ENCODE results near the gene NPC1.

The NPC1 gene

GRCh38 chr18:23586249-23587196 lies at the start of gene NPC1:
Gene NPC1, minus strand, starts transcription at chr18:23586506. Its CDS starts 163 bp downstream, at chr18:23586343.
- in situ Hi-C loops (cut with MboI; ENCODE audit: low sequenced_read_pairs), result no loop called here

GRCh38 chr18:23636071-23636399 lies 49.7 kb upstream of the NPC1 start:
- in situ Hi-C loops (cut with MboI; ENCODE audit: low sequenced_read_pairs), result loop anchor here (25.0 kb wide), 1 partner anchor 99 kb away; no protein-coding TSS in a partner anchor

DNA sequence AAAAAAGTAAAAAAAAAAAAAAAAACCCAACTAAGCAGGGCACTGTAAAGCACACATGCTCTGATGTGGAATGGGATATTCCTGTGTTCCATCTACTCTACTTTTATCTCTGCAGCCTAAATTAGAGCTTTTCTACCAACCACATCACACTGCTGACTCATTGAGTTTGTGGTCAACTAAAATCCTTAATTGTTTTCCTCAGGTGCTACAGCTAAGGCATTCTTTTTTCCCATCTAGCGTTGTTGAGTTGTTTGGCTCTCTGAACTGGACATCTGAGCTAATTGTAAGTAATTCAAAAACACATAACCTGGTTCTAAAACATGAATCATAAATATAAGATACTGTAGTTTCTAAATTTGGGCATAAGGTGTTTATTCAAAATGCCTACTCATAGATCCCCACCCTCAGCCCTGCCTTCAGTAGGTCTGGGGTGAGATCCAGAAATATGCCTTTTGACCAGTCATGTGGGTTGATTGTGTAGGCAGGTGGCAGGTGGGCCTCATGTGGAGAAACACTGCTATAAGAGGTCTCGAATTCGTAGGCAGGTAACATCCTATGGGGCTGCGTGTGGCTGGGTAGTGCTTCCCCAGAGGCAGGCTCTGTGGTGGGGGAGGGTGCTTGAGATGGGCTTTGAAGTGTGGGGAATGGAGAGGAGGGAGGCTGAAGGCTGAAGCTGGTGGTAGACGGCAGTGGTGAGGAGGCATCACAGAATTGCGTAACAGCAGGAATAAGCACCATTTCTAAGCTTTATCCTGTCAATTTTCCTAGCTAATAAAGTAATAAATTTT lies 49.2 kb upstream of the NPC1 start:
- in situ Hi-C loops (cut with MboI; ENCODE audit: low sequenced_read_pairs), result loop anchor here (25.0 kb wide), 1 partner anchor 98 kb away; no protein-coding TSS in a partner anchor

DNA sequence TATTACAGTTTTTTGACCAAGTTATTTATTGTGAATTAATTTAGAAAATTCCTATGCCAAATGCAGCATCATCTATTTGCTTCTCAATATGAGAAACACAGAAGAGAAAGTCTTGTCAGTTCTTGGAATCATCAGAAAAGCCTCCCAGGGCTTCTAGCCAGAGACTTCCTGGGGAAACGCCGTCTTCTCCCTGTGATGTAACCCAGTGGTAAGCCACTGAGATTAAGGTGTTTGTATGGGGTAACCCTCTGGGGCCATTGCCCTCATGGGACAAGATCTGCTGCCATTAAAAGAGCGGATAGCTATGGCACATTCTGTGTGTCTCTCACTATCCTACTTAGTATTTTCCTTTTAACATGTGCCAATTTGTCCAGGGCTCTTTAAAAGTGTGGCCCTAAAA lies 48.4 kb upstream of the NPC1 start:
- in situ Hi-C loops (cut with MboI; ENCODE audit: low sequenced_read_pairs), result loop anchor here (25.0 kb wide), 1 partner anchor 97 kb away; no protein-coding TSS in a partner anchor

DNA sequence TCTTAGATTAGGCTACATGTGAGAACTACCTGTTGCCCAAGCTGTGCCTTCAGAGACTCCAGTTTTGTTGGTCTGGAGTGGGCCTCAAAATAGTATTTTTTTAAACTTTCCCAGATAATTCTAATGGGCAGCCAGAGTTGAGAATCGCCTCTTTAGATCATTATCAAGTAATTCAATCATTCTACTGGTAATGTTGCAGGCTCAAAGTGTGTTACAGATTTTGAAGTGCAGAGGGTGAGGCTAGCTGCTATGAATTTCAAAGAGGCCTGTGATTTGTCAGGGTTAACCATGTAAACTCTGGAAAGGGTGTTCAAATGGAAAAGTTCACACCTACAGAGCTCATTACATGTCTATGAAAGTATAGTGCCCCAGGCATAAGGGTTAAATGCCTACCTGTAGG lies 46.3 kb upstream of the NPC1 start:
- in situ Hi-C loops (cut with MboI; ENCODE audit: low sequenced_read_pairs), result loop anchor here (25.0 kb wide), 1 partner anchor 95 kb away; no protein-coding TSS in a partner anchor

GRCh38 chr18:23631746-23632145 lies 45.4 kb upstream of the NPC1 start:
- in situ Hi-C loops (cut with MboI; ENCODE audit: low sequenced_read_pairs), result loop anchor here (25.0 kb wide), 1 partner anchor 94 kb away; no protein-coding TSS in a partner anchor

DNA sequence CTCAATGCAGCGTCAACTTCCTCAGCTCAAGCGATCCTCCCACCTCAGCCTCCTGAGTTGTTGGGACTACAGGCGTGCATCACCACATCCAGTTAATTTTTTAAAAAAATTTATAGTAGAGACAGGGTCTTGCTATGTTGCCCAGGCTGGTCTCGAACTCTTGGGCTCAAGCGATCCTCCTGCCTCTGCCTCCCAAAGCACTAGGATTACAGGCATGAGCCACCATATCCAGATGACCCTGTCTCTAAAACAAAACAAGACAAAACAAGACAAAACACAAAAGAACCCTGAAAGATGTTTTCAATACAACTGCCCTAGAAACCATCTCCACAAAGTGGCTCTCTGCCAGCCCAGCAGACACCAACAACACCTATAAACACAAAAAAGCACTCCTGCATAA lies 45.0 kb upstream of the NPC1 start:
- in situ Hi-C loops (cut with MboI; ENCODE audit: low sequenced_read_pairs), result loop anchor here (25.0 kb wide), 1 partner anchor 94 kb away; no protein-coding TSS in a partner anchor

DNA sequence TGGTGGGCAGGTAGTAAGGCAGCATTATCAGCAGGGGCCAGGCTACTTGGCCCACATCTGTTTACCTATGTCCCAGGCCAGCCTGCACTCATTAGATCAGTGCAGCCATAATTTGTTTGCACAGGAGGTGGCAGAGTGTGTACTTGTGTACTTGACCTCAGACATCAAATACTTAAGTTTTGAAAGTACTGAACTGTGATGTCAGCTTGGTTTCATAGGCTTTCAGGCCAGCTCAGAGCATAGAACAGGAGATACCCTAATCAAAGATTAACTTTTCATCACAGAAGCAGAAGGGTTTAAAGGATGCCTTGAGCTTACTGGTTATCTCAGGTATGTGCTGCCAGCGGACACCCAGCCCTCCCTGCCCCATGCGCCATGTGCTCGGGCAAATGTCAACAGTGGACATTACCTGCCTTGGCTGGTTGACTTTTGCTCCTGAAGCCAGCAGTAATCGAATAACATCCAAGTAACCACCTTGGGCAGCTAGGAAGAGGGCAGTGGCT lies 43.2 kb upstream of the NPC1 start:
- in situ Hi-C loops (cut with MboI; ENCODE audit: low sequenced_read_pairs), result loop anchor here (10.0 to 25.0 kb wide), 2 partner anchors 75 to 92 kb away; no protein-coding TSS in a partner anchor

DNA sequence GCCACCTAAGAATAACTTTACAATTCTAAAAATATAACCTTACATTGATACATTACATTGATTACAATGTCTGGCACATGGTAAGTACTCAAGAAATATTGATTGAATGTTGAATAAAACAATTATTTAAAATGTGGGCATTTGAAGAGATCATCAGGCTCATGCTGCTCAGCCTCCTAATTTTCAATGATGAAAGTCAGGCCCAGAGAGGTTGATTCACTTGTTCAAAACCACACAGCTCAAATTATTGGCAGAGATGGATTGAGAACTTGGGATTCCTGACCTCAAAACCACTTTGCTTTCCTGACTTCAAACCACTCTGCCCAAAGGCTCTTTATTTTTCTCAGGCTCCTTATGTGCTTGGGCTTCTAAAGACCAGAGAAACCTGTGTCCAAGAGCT lies 41.7 kb upstream of the NPC1 start:
- in situ Hi-C loops (cut with MboI; ENCODE audit: low sequenced_read_pairs), result loop anchor here (10.0 to 25.0 kb wide), 2 partner anchors 77 to 91 kb away; no protein-coding TSS in a partner anchor

GRCh38 chr18:23627321-23627720 lies 41.0 kb upstream of the NPC1 start:
- in situ Hi-C loops (cut with MboI; ENCODE audit: low sequenced_read_pairs), result loop anchor here (10.0 to 25.0 kb wide), 2 partner anchors 77 to 90 kb away; no protein-coding TSS in a partner anchor

DNA sequence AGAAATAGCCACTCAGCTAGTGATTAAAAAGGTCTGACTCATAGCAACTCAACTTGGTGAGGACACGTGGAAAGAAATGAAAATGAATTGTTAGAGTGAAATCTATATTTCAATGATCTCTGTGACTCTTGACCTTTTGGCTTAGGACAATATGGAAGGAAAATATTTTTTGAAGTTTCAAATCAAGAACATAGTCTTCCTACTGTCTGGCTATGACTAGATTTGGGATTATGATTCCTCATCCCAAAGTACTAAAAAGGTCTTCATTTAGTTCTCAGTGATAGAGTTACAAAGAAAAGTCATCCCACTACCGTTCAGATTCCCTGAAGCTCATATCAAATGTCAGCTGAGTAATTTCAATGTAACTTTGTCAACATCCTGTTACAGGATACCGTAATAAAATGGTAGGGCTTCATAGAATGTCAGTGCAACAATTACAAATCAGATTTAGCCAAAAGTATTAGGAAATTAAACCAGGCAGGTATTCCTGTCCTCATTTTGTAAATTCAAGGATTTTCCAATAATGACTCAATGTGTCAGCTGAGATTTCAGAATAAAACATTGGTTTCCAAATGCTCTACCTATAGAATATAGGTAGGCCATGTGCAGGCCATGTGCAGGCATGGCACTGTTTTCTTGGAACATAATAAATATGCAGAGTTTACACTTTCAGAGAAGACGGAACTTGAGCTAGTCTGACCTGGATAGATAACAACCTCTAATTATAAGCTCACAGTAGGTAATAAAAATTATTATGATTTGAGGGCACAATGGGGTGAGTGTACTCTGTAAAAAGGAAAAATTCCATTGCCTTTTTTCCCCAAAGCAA lies 40.4 kb upstream of the NPC1 start:
- in situ Hi-C loops (cut with MboI; ENCODE audit: low sequenced_read_pairs), result loop anchor here (10.0 to 25.0 kb wide), 2 partner anchors 78 to 89 kb away; no protein-coding TSS in a partner anchor

DNA sequence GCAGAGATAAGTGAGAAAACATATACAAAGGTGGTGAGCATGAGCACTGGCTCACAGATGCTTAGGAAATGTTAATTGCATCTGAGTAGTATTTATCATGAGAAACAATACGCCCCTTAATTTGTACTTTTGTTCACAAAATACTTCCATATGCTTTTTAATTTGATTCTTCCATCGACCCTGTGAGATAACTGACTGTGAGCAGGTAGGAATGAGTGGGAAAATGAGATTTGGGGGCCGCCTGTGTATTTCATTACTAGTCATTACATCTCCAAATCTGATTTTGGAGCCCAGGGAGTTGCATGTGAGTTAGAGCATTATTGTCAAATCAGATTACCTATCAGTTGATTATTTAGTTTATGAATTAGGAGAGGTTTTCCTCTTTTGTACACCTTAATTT lies 36.7 kb upstream of the NPC1 start:
- in situ Hi-C loops (cut with MboI; ENCODE audit: low sequenced_read_pairs), result loop anchor here (10.0 to 25.0 kb wide), 3 partner anchors 82 to 489 kb away; no protein-coding TSS in a partner anchor

DNA sequence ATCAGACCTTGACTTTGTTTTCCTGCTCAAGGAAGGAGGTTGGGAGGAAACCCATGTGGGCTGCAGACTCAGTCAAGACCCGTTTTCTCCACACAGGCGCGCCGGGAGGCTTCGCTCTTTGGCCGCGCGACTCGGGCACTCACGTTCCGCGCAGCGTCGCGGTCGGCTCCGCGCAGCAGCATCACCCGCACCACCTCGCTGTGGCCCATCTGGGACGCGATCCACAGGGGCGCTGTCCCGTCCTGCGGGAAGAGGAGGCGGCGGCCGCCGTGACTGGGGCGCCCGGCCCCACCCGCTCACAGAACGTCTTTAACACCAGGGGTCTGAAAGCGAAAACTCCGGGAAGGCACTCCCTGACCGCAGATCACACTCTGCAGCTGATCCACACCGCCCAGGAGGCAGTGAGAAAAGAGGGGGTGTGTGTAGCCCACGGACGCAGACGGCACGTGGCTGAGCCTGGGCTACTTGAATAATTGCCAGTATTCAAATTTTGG lies 33.1 kb upstream of the NPC1 start:
- in situ Hi-C loops (cut with MboI; ENCODE audit: low sequenced_read_pairs), result loop anchor here (25.0 kb wide), 2 partner anchors 193 to 493 kb away; no protein-coding TSS in a partner anchor

DNA sequence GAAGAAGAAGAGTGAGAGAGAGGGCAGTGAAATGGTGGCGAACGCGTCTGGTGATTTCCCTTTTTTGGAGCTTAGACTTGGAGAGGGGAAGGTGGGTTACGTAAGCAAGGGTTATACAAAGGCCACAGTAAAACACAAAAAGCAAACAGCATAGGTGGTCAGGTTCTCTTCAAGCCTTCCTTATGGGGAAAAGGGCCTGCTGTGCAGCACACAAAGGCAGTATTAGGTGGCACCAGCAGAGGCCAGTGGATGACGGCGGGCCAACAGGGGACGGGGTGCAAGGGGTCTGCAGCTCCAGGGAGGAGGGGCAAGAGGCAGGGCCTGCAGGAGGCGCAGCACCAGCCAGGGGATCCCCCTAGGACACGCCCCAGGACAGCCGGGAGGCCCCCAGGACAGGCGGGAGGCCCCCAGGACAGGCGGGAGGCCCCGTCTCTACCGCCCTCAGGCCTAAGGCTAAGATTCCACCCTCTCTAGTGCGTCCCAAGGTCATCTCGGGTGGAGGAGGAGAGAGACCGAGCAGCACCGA lies 32.6 kb upstream of the NPC1 start:
- in situ Hi-C loops (cut with MboI; ENCODE audit: low sequenced_read_pairs), result loop anchor here (25.0 kb wide), 2 partner anchors 193 to 493 kb away; no protein-coding TSS in a partner anchor

- in situ Hi-C loops (cut with MboI; ENCODE audit: low sequenced_read_pairs), result loop anchor here (25.0 kb wide), 2 partner anchors 195 to 495 kb away; no protein-coding TSS in a partner anchor
Measured at GRCh38 chr18:23617412-23618014, 31.2 kb upstream of the NPC1 start.

GRCh38 chr18:23616258-23616657 lies 30.0 kb upstream of the NPC1 start:
- in situ Hi-C loops (cut with MboI; ENCODE audit: low sequenced_read_pairs), result loop anchor here (25.0 kb wide), 2 partner anchors 196 to 496 kb away; no protein-coding TSS in a partner anchor

GRCh38 chr18:23614891-23615290 lies 28.6 kb upstream of the NPC1 start:
- in situ Hi-C loops (cut with MboI; ENCODE audit: low sequenced_read_pairs), result loop anchor here (25.0 kb wide), 2 partner anchors 197 to 497 kb away; no protein-coding TSS in a partner anchor

DNA sequence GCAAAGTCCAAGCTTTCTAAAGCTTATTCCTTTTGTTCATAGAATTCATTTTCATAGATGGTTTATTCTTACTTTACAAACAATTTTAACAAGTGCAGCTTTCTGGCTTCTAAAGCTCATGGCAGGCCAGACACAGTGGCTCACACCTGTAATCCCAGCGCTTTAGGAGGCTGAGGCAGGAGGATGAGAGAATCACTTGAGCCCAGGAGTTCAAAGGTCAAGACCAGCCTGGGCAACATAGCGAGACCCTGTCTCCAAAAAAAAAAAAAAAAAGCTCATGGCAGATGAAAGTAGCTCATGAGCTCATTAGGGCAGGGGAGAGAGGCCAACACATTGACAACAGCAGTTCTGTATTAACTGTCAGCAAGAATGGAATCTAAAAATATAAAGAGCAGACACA lies 28.1 kb upstream of the NPC1 start:
- in situ Hi-C loops (cut with MboI; ENCODE audit: low sequenced_read_pairs), result loop anchor here (25.0 kb wide), 2 partner anchors 198 to 498 kb away; no protein-coding TSS in a partner anchor

DNA sequence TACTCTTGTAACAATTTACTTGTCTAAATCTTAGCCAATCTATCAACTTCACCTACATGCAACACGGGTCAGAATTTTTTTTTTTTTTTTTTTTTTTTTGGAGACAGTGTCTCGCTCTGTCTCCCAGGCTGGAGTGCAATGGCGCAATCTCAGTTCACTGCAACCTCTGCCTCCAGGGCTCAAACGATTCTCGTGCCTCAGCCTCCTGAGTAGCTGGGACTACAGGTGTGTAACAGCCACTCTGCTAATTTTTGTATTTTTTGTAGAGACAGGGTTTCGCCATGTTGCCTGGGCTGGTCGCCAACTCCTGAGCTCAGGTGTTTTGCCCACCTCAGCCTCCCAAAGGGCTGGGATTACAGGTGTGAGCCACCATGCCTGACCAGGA lies 26.8 kb upstream of the NPC1 start:
- in situ Hi-C loops (cut with MboI; ENCODE audit: low sequenced_read_pairs), result loop anchor here (25.0 kb wide), 2 partner anchors 199 to 499 kb away; no protein-coding TSS in a partner anchor
